Activated T-helper 1 cell treated with anti-CD3 and anti-CD28 coated beads, Interleukin-12 subunit alpha, Interleukin-12 subunit beta, Interleukin-2, Interleukin-4 antibody, amounts not matched to agents 30 ng/mL and 10 ng/mL and 1 ng/mL, durations not matched to agents 14 hours and 24 hours and 36 hours (primary cell): ENCODE data around the gene HCN4. TPM values are rescaled to one million over a fixed set of nuclear protein-coding genes. Genes with fewer than 3 reads are reported as not detected.

Experiments
- DNase-seq: peaks from one replicate; pipeline ENCODE4 v3.0.0; 2021; ENCODE audit warnings: low spot score
- H3K27ac Mint-ChIP-seq: one replicate; pipeline ENCODE4 v1.8.0; 2021; ENCODE audit warnings: mild to moderate bottlenecking, mixed read lengths
- H3K27me3 Mint-ChIP-seq: one replicate; pipeline ENCODE4 v1.8.0; 2022; ENCODE audit warnings: mild to moderate bottlenecking, moderate library complexity, mixed read lengths; ENCODE audit not compliant: insufficient read depth
- H3K36me3 Mint-ChIP-seq: one replicate; pipeline ENCODE4 v1.8.0; 2021; ENCODE audit warnings: low read depth, mixed read lengths
- H3K4me1 Mint-ChIP-seq: one replicate; pipeline ENCODE4 v1.8.0; 2021; ENCODE audit warnings: low read depth, mixed read lengths
- H3K4me3 Mint-ChIP-seq: one replicate; pipeline ENCODE4 v1.8.0; 2021; ENCODE audit warnings: mild to moderate bottlenecking, moderate library complexity, mixed read lengths
- H3K9me3 Mint-ChIP-seq: one replicate; pipeline ENCODE4 v1.8.0; 2021; ENCODE audit warnings: mixed read lengths
- intact Hi-C: fragments of 100-400 bp; cut with micrococcal nuclease; formaldehyde crosslinking; loops from one replicate; pipeline ENCODE4 v1.15.1; 2024
- total RNA-seq: library from RNA; stranded (reverse); gene quantifications from 2 replicates; pipeline ENCODE4 v1.2.3, GENCODE V29; 2022

The HCN4 gene
- total RNA-seq, 1 donor from 2014 or later = not detected

DNA sequence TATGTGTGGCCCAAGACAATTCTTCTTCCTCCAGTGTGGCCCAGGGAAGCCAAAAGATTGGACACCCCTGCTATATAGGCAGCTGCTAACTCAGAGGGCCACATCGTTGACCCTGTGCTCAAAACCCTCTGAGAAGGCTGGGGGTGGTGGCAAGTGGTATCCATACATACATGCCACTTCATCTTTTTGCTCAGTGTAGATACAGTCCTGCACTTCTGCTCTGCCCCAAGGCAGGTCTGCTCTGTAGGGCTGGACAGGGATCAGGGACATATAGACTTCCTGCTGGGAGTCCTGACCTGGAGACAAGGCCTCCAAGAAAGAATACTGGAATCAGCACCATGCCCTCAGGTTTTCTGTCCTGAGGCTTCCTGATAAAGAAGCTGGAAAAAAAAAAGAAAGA, 4.5 kb upstream of the HCN4 start:
- Mint-ChIP-seq H3K4me3 (no peak overlapping the region), H3K27ac (no peak overlapping the region), H3K36me3 (no peaks in the 10 kb centered on the region), H3K9me3 (no peaks in the 10 kb centered on the region), H3K4me1 (no peaks in the 10 kb centered on the region), H3K27me3 (peaks cover 36% of the 10 kb centered on the region)
- DNase-seq = no peak
- intact Hi-C loops = no loop called here

DNA sequence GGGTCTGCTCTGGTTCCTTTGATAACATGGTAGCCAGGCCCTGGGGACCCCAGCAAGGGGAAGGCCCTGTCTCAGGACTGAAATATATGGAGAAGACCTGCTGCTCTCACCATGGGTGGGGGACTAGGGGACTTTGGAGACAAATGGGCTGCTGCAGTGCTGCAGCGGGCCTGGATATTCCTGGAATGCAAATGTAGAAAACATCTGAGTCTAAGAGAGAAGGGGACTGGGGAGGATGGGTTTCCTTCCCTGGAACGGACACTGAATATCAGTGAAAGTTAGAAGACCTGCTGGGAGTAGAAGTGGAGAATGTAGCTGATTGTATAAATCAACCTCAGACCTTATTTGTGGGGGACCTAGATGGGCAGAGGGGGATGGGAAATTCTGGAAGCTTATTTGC, 3.1 kb upstream of the HCN4 start:
- Mint-ChIP-seq H3K27me3 (peaks cover 39% of the 10 kb centered on the region), H3K36me3 (no peaks in the 10 kb centered on the region), H3K27ac (no peak overlapping the region), H3K4me1 (no peaks in the 10 kb centered on the region), H3K4me3 (no peak overlapping the region), H3K9me3 (no peaks in the 10 kb centered on the region)
- DNase-seq = no peak
- intact Hi-C loops = no loop called here

DNA sequence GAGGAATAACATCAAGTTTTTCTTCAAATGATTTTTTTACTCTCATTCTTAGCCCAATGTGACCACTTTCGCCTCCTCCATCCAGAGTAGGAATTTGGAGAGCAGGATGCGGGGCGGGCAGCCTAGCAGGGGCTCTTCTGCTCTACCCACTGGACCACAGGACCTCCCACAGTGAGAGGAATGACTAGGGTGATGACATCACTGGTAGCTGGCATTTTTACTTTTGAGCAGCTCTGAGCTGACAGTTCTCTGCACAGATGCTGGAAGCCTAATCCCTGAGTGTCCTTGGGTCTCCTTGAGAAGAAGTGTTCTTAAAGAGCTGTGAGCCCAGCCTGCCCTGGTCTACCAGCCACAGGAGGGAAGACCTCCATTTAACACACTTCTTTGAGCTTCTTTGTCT, 1.4 kb upstream of the HCN4 start:
- intact Hi-C loops = no loop called here
- DNase-seq = no peak
- H3K36me3 Mint-ChIP-seq = no peaks in the 10 kb centered on the region
- H3K27me3 Mint-ChIP-seq = peaks cover 56% of the 10 kb centered on the region
- H3K27ac Mint-ChIP-seq = no peak overlapping the region
- H3K4me1 Mint-ChIP-seq = no peaks in the 10 kb centered on the region
- no peak overlapping the region for H3K4me3 Mint-ChIP-seq
- H3K9me3 Mint-ChIP-seq = no peaks in the 10 kb centered on the region

DNA sequence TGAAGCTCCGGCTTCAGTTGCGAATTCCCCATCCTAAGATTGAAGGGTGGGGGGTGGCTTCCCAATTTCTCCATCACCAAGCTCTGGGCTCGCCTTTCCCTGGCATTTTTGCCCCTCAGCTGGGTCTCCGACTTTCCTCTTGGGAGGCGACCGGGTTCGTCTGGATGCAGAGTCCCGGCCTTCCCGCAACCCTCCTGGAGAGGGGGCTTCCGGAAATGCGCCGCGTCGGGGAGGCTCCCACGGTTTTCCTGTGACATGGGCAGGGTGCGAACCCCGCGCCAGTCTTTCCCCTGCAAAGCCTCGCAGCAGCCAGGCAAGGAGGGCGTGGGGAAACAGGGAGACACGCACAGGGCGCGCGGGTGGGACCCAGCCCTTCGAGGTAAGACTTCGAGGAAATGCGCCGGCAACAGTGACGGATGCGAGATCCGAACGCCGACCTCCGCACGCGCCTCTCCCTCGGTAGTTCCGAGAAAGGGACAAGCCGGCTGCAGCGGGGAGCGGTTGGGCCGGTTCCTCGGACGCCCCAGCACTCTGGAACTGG, 466 bp upstream of the HCN4 start:
- H3K4me3 Mint-ChIP-seq = no peak overlapping the region
- DNase-seq = no peak
- peaks cover 63% of the 10 kb centered on the region for H3K27me3 Mint-ChIP-seq
- no peaks in the 10 kb centered on the region for H3K4me1 Mint-ChIP-seq
- intact Hi-C loops = no loop called here
- H3K36me3 Mint-ChIP-seq = no peaks in the 10 kb centered on the region
- H3K27ac Mint-ChIP-seq = no peak overlapping the region
- no peaks in the 10 kb centered on the region for H3K9me3 Mint-ChIP-seq

DNA sequence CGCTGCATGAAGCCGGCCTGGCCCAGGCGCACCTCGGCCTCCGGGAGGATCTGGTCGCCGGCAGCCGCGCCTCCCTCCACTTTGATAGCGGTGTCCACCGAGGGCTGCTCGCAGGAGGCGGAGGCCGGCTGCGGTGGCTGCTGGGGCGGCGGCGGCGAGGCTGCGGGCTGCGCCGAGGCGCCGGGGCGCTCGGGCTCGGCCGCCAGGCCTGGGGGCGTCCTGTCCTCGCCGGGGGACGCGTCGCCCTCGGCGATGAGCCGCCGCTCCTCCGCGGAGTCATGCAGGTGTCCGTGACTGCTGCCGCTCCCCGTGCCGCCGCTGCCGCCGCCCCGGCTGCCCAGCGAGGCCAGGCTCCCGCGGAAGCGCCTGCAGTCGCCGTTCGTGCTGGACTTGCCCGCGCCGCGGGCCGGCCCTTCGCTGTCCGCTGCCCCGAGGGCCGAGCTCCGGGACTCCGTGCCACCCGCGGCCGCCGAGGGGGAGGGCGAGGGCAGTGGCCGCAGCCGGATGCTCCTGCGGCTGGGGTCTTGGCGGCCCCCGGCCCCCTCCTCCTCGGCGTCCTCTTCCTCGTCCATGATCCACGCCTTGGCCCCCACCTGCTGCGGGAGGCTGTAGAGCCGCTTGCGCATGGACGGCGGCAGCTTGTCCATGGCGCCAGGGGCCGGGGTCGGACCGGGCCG, 996 bp downstream of the HCN4 start:
- intact Hi-C loops = no loop called here
- Mint-ChIP-seq H3K4me3 (no peak overlapping the region), H3K4me1 (no peaks in the 10 kb centered on the region), H3K36me3 (no peaks in the 10 kb centered on the region), H3K27ac (no peak overlapping the region), H3K9me3 (no peaks in the 10 kb centered on the region), H3K27me3 (peaks cover 58% of the 10 kb centered on the region)
- DNase-seq = no peak

DNA sequence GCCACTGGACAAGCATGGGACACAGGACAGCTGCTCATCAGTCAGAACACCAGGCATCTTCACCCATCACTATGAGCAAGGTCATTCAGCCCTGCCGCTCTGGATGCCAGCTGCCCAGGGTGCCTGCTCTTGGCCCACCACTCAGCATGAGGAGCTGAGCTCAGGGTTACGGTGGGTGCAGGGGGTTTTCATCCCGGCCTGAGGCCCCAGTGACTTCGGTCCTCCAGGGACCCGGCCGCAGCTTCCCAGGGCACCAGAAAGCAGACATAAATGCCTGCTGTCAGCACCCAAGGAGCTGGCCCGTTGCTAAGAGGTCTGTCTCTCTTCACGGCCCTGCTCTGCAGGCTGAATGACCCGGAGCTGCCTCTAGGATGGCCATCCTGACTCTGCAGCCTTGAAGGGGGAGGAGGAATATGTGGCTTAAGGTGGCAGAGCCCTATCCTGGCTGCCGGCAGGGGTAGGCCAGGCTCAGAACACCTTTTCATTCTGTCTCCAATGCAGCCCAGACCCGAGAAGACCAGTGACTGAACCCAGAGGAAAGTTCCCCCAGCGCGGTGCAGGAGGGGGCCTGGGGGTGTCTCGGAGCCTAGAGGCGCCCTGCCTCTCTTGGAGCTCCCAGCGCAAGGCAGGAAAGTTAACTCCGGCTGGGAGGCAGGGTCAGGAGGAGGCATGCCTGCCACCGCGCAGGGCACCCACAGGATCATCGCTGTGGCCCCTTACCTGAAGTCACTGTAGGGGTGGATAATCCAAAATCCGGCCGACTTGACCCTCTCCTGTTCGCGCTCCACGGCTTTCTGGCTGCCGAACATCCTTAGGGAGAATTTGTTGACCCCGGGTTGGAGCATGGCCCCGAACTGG, 1.8 kb downstream of the HCN4 start:
- no peak for DNase-seq
- Mint-ChIP-seq H3K27ac (no peak overlapping the region), H3K4me3 (no peak overlapping the region), H3K4me1 (no peaks in the 10 kb centered on the region), H3K36me3 (no peaks in the 10 kb centered on the region), H3K9me3 (no peaks in the 10 kb centered on the region), H3K27me3 (peaks cover 53% of the 10 kb centered on the region)
- intact Hi-C loops = no loop called here

DNA sequence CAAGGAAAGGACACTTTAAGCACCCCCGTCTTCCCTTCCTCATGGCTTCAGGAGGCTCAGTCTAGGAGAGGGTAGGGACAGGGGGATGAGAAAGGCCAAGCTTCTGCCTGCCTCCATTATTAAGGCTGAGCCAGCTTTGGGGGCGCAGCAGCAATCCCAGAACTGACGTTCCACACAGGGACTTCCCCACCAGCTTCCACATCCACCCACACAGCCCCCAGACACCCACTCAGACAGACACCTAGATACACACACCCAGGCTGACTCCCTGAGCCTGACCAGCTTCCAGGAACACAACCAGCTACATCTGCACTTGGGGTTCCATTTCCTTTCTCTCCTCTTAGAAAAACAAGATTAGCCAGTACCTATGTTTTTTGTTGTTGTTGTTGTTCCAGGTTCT, 4.7 kb downstream of the HCN4 start:
- H3K9me3 Mint-ChIP-seq = no peaks in the 10 kb centered on the region
- H3K4me3 Mint-ChIP-seq = no peak overlapping the region
- H3K27ac Mint-ChIP-seq = no peak overlapping the region
- H3K4me1 Mint-ChIP-seq = no peaks in the 10 kb centered on the region
- H3K36me3 Mint-ChIP-seq = no peaks in the 10 kb centered on the region
- DNase-seq = no peak
- peaks cover 29% of the 10 kb centered on the region for H3K27me3 Mint-ChIP-seq
- intact Hi-C loops = no loop called here

DNA sequence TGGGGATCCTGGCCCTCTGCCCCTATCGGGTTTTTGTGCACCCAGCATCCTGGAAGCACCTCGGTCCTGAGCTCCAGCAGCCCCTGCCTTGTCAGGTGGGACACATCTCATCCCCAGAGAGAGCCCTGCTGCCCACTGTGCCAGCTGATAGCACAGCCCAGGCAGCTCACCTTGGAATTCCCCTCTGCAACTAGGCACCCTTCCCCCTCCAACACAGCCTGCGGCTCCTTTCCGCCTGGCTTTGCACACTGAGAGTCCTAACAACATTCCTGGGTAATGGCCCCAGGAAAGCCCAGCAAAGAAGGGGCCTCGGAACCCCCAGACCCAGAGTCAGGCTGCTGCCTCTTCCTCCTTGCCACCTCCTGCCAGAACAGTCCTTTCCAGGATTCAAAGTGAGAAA, 5.9 kb downstream of the HCN4 start:
- H3K27ac Mint-ChIP-seq = no peak overlapping the region
- no peaks in the 10 kb centered on the region for H3K4me1 Mint-ChIP-seq
- no peak for DNase-seq
- peaks cover 32% of the 10 kb centered on the region for H3K27me3 Mint-ChIP-seq
- intact Hi-C loops = no loop called here
- H3K9me3 Mint-ChIP-seq = no peaks in the 10 kb centered on the region
- no peak overlapping the region for H3K4me3 Mint-ChIP-seq
- H3K36me3 Mint-ChIP-seq = no peaks in the 10 kb centered on the region

DNA sequence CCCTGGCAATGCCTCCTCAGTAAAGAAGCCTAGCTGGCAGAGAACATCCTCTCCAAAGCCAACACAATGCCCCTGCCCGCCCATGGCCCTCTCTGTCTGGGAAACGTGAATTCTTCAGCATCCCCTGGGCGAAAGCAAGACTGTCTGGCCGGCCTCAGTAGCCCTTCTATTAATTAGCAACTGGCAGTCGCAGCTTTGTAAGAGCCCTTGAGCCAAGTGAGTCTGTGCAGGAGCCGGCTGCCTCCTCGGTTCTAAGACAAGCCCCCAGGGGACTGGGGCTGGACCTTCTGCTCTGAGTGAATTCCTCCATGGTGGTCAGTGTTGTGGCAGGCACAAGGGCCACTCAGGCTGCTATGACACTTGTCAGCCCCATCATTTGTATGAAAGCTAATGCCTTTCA, 7.4 kb downstream of the HCN4 start:
- no peaks in the 10 kb centered on the region for H3K9me3 Mint-ChIP-seq
- no peak for DNase-seq
- H3K4me3 Mint-ChIP-seq = no peak overlapping the region
- no peaks in the 10 kb centered on the region for H3K36me3 Mint-ChIP-seq
- no peaks in the 10 kb centered on the region for H3K4me1 Mint-ChIP-seq
- H3K27me3 Mint-ChIP-seq = peaks cover 23% of the 10 kb centered on the region
- no peak overlapping the region for H3K27ac Mint-ChIP-seq
- intact Hi-C loops = no loop called here

DNA sequence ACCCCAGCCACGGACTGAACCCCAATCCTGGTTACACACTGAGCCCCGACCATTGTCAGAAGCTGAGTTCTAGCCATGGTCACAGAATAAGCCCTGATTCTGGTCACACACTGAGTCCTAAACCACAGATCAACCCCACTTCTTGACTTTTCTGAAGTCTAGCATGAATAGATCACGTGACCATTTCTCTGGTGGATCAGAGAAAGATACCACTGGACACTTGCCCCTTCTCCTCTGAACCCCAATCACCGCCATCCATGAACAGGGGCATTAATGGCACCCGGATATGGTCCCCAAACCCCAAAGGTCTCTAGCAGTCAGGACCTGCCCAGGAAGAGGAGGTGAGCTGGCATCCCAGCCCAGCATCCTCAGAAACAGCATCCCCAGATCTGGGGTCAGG, 9.1 kb downstream of the HCN4 start:
- no peak for DNase-seq
- Mint-ChIP-seq H3K4me3 (no peak overlapping the region), H3K27me3 (peaks cover 16% of the 10 kb centered on the region), H3K27ac (no peak overlapping the region), H3K9me3 (no peaks in the 10 kb centered on the region), H3K36me3 (no peaks in the 10 kb centered on the region), H3K4me1 (no peaks in the 10 kb centered on the region)
- intact Hi-C loops = no loop called here

DNA sequence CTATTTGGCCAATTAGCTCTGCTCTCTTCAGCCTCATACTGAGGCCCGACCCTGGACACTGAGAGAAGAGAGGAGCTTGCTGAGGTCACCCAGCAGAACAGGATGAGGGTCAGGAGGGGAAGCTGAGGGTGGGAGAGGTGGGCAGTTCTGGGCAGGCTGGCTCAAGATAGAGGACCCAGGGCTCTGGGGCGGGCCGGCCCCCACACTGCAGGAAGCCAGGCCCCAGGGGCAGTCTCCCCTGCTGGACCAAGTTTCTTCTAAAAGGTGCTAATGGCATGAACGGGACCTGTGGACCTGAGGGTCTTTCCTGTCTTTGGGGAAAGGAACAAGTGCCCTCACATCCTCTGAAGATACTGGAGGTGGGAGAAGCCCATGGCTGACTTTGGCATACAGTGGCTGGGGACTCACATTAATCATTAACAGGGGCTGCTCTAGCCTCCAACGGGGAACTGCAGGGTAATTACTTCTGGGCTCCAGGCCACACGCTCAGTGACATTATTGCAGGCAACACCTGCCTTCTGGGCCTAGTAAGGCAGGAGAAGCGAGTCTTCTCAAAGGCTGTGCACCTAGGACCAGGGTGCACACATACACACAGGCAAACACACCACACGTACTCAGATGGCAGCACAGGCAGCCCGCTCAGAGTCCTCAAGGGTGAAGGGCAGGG, 10.6 kb downstream of the HCN4 start:
- Mint-ChIP-seq H3K9me3 (no peaks in the 10 kb centered on the region), H3K27ac (no peak overlapping the region), H3K4me1 (no peaks in the 10 kb centered on the region), H3K27me3 (peaks cover 13% of the 10 kb centered on the region), H3K4me3 (no peak overlapping the region), H3K36me3 (no peaks in the 10 kb centered on the region)
- intact Hi-C loops = no loop called here
- DNase-seq = no peak

DNA sequence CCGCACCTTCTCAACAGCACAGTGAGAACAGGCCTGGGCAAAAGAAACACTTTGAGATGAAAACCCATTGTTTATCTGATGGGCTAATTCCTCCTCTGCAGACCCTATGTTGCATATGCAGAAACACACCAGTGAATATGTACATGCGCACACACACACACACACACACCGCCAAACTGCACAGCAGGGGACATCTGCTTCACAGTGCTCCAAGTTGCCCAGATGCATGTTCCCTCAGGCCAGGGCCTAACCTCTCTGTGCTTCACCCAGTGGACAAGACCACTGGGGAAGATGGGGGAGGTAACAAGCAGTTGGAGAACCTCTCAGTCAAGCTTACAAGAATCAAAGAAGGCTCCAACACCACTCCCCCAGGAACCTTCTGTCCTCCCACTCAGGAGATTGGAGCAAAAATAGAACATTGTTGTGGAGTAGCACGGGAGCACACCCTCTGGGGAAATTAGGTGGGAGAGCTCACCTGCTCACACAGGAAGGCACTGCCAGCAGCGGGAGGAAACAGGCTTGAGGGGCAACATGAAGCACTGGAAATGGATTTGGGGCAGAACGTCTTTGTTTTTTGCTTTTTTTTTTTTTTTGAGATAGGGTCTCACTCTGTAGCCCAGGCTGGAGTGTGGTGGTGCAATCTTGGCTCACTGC, 13.0 kb downstream of the HCN4 start:
- H3K4me3 Mint-ChIP-seq = no peak overlapping the region
- no peaks in the 10 kb centered on the region for H3K36me3 Mint-ChIP-seq
- no peaks in the 10 kb centered on the region for H3K9me3 Mint-ChIP-seq
- no peaks in the 10 kb centered on the region for H3K4me1 Mint-ChIP-seq
- DNase-seq = no peak
- H3K27me3 Mint-ChIP-seq = peaks cover 13% of the 10 kb centered on the region
- no peak overlapping the region for H3K27ac Mint-ChIP-seq
- intact Hi-C loops = no loop called here

DNA sequence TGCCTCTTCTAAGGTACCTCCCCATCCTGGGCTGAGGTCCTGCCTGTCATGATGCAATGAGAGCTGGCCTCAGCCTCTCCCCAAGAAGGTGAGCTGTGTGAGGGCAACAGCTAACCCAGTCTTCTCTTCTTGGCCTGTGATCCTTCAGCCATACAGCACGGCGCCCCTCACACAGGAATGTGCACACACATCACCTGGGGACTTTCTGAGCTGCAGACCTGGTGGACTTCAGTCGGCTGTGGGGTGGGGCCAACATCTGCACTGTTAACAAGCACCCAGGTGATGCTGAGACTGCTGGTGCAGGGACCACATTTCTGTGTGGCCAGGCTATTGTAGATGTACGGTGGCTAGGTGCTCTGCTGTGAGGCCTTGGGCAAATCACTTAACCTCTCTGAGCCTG, 14.5 kb downstream of the HCN4 start:
- H3K4me1 Mint-ChIP-seq = no peaks in the 10 kb centered on the region
- no peak overlapping the region for H3K4me3 Mint-ChIP-seq
- DNase-seq = no peak
- intact Hi-C loops = no loop called here
- H3K27me3 Mint-ChIP-seq = peaks cover 13% of the 10 kb centered on the region
- H3K27ac Mint-ChIP-seq = no peak overlapping the region
- H3K9me3 Mint-ChIP-seq = no peaks in the 10 kb centered on the region
- H3K36me3 Mint-ChIP-seq = no peaks in the 10 kb centered on the region
